NCI-H69 (cell line): ENCODE measurements around the gene SPATA17.
"Not testable (repeated sequence)": the region's sequence is repeated elsewhere in the genome, so short reads cannot be mapped to it uniquely, and the experiment has no call there.

Experiments
- DNase-seq: peaks from one replicate; lab custom pipeline; 2025; lab: John Stamatoyannopoulos, UW

Gene SPATA17, protein sequence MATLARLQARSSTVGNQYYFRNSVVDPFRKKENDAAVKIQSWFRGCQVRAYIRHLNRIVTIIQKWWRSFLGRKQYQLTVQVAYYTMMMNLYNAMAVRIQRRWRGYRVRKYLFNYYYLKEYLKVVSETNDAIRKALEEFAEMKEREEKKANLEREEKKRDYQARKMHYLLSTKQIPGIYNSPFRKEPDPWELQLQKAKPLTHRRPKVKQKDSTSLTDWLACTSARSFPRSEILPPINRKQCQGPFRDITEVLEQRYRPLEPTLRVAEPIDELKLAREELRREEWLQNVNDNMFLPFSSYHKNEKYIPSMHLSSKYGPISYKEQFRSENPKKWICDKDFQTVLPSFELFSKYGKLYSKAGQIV

GRCh38 chr1:217630711-217631591 is at the start of gene SPATA17, which contains the start of gene GPATCH2:
SPATA17 (plus strand) TSS chr1:217631344; CDS start chr1:217631379, 35 bp downstream.
GPATCH2 (minus strand) TSS chr1:217631090; CDS start chr1:217630971, 119 bp downstream.
- DNase-seq, result peak; percentile 95

DNA sequence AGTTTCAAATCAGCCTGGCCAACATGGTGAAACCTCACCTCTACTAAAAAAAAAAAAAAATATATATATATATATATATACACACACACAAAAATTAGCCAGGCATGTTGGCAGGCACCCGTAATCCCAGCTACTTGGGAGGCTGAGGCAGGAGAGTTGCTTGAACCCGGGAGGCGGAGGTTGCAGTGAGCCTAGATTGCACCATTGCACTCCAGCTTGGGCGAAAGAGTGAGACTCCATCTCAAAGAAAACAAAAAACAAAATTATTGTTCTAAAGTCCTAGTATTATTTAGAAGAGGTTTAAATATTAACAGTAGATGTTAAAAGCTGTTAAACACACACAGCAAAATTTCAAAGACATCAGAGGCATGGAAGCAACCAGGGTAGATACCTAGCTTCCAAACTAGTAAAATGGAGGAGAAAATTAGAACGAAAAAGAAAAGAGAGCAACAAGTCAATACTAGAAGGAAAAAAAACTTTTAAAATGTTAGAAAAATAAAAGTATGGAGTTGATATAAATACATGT is 46.8 kb upstream of the SPATA17 start:
- DNase-seq, result not testable (repeated sequence)

GRCh38 chr1:217585577-217585976 is 45.6 kb upstream of the SPATA17 start:
- DNase-seq, result no peak

GRCh38 chr1:217586586-217586985 is 44.6 kb upstream of the SPATA17 start:
- DNase-seq, result no peak

DNA sequence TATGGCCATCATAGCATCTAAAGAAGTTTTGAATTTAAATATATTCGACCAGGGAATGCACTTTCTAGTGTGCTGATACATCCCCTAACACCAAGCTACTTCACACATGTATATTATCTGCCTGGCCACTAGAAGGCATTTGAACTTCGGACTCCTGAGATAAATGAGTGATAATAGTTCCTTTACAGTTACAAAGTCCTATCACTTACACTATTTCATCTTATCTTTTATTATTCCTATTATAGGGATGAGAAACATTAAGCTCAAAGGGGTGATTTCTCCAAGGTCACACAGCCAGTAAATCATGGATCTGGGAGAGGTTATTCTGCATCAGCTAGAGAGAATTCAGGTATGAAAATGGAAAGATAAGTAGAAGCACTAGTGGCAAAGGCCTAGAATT is 40.5 kb upstream of the SPATA17 start:
- DNase-seq, result no peak

- no peak for DNase-seq
Observed at GRCh38 chr1:217599154-217599553, 32.0 kb upstream of the SPATA17 start.

- no peak for DNase-seq
Observed at GRCh38 chr1:217602380-217602779, 28.8 kb upstream of the SPATA17 start.

DNA sequence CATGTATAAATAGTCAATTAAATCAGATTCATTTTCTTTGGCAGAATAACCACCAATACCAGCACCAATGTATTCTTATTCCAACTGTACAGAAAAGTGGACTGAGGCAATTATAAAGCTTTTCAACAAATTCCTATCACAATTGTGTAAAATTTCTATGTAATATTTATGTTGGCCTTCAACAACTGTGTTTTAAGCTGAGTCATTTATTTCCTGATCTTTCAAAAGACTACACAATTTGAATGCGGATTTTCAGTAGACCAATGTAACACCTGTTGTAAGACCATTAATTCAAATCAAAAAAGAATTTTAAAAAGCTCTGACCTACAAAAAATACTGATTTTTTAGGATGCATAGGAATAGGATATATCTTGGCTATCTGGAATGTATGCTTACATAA is 25.8 kb upstream of the SPATA17 start:
- DNase-seq, result no peak

DNA sequence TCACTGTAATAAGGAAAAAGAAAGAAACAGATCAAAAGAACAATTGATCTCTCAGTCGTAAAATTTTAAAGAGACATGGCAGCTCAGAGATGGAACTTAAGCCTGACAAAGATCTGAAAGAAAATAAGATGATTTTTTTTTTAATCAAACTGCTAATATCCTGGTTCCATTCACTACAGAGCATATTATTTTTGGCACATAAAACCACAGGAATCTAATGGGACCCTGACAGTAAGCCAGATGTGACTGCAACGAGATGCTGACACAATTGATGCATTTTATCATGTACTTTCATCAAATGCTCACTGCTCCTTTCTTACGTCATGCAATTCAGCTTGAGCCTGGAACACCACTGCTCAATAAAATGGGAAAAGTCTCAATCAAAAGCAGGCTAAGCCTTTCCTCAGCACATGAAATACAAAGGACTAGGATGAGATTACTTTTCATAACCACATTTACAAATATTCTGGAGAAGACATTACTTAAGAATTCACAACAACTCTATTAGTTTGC is 16.9 kb upstream of the SPATA17 start:
- peak; percentile 12 for DNase-seq

GRCh38 chr1:217617126-217617525 is 14.0 kb upstream of the SPATA17 start:
- DNase-seq, result no peak

GRCh38 chr1:217620814-217621213 is 10.3 kb upstream of the SPATA17 start:
- no peak for DNase-seq

GRCh38 chr1:217622042-217622441 is 9.1 kb upstream of the SPATA17 start:
- no peak for DNase-seq

- no peak for DNase-seq
Observed at GRCh38 chr1:217626321-217626720, 4.8 kb upstream of the SPATA17 start.

- DNase-seq, result no peak
Observed at GRCh38 chr1:217627431-217627830, 3.7 kb upstream of the SPATA17 start.

DNA sequence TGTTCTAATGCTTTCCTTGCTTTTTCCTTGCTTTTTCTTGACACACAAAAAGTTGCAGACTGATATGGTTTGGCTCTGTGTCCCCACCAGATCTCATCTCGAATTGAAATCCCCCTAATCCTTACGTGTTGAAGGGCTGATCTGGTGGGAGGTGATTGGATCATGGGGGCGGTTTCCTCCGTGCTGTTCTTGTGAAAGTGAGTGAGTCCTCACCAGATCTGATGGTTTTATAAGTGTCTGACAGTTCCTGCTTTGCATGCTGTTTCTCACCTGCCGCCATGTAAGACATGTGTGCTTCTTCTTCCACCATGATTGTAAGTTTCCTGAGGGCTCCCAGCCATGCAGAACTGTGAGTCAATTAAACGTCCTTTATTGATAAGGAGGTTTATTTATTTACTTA is 11.3 kb downstream of the SPATA17 start:
- no peak for DNase-seq

- DNase-seq, result no peak
Observed at GRCh38 chr1:217647791-217648190, 16.6 kb downstream of the SPATA17 start.

- DNase-seq, result no peak
Observed at GRCh38 chr1:217650674-217651073, 19.5 kb downstream of the SPATA17 start.

DNA sequence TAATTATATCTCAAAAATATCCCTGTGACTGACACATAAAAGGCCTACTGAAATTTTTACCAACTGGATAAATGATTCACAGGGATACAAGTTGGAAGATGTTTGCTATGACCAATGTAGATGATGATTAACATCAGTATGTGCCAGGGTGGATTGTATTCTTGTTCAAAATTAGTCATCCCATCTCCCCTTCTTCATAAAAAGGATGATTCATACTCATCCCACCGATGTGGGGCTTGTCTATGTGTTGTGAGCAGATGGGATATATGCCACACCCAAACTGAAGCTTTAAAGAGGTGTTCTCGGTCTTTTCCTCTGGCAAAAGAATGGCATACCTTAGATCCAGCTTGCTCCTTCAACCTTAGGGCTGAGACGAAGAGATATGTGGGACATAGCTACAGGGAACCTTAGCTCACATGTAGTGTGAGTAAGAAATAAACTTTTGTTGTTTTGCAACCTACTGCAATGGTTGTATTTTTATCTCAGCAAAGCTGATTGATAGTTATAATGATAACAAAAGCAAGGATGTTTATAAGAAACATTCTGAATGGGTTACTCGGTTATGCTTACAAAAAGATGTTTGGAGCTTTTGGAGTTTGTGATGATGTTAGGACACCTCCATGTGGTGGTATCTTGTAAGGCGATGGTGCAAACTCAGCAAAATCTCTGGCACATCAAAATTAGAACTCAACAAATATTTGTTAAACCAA is 29.4 kb downstream of the SPATA17 start:
- peak; percentile 39 for DNase-seq

DNA sequence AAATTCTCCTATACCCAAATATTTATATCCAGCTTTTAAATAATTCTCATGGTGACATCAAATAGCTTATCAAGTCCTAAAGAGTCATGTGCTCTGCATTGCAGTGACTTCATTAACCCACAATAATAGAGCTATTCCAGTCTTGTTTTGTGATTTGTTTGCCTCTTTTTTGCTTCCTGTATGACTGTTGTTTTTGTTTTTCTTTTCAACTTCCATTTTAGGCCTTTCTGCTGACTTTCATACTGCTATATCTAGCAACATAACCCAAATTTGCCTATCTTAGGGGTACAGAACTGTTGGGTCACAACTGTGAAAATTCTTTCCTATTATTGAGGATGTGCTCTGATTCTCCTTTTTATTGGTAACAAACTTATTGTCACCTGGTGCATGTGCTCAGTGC is 30.3 kb downstream of the SPATA17 start:
- no peak for DNase-seq

GRCh38 chr1:217668351-217668940 is 37.3 kb downstream of the SPATA17 start:
- peak; percentile 68 for DNase-seq

DNA sequence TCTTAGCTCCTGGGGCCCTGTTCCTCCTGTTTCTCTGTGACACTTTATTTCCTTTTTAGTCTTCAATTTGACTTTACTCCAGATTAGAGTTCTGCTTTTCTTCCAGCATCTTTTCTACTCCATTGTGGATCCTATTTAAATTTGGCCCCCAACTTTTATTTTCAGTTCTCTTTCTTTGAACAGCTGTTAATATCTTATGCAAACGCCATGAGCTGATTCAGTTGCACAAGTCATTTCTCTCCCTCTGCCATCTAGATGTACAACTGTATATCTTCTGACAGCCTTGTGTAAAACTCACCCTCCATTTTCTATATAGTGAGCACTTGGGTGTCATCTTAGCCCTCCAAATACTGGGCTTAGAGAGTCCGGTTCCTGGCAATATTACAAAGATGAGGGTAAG is 42.2 kb downstream of the SPATA17 start:
- DNase-seq, result no peak
